Natural killer cell (primary cell): Measurements from ENCODE around the gene OTUD1. TPM values are rescaled to one million over a fixed set of nuclear protein-coding genes. Genes with fewer than 3 reads are reported as not detected.

Experiments
- ATAC-seq, 3 donors: fragments of 150-1000 bp in 2 of 3; fragments of 200-7000 bp in 1 of 3; cut with Tn5 transposase; 1 replicate in 1 of 3; 2 replicates in 2 of 3; pipeline ENCODE4 v1.10.0; 2021; ENCODE audit warnings: mild to moderate bottlenecking in 2 of 3, moderate library complexity in 2 of 3
- DNase-seq, 2 donors: peaks; one replicate each; pipeline versions ENCODE4 v3.0.0 to v3.0.0-alpha.2; 2013 to 2021; ENCODE audit warnings: mixed read lengths in 1 of 2
- H3K27ac ChIP-seq: one replicate; pipeline ENCODE4 v1.5.1; 2013; ENCODE audit warnings: mild to moderate bottlenecking, low read length
- H3K27me3 ChIP-seq: one replicate; pipeline ENCODE4 v1.6.1; 2013; ENCODE audit warnings: low read length; ENCODE audit not compliant: control insufficient read depth, insufficient read depth
- H3K36me3 ChIP-seq: one replicate; pipeline ENCODE4 v1.6.1; 2013; ENCODE audit warnings: low read length; ENCODE audit not compliant: control insufficient read depth, insufficient read depth
- H3K4me1 ChIP-seq: one replicate; pipeline ENCODE4 v1.6.1; 2013; ENCODE audit warnings: low read length; ENCODE audit not compliant: control insufficient read depth, insufficient read depth
- H3K4me3 ChIP-seq: one replicate; pipeline ENCODE4 v1.5.1; 2013; ENCODE audit warnings: low read length
- H3K9me3 ChIP-seq: one replicate; pipeline ENCODE4 v1.6.1; 2013; ENCODE audit warnings: low read length; ENCODE audit not compliant: control insufficient read depth, insufficient read depth
- H3K27ac Mint-ChIP-seq, 2 donors: one replicate each; pipeline ENCODE4 v1.8.0; 2022; ENCODE audit warnings: mild to moderate bottlenecking in 2 of 2, mixed read lengths in 2 of 2, moderate library complexity in 1 of 2
- H3K27me3 Mint-ChIP-seq, 2 donors: one replicate each; pipeline ENCODE4 v1.8.0; 2022; ENCODE audit warnings: low read depth in 2 of 2, mixed read lengths in 2 of 2
- H3K36me3 Mint-ChIP-seq: one replicate; pipeline ENCODE4 v1.8.0; 2022; ENCODE audit warnings: mixed read lengths
- H3K4me1 Mint-ChIP-seq, 2 donors: one replicate each; pipeline ENCODE4 v1.8.0; 2022; ENCODE audit warnings: mixed read lengths in 2 of 2
- H3K4me3 Mint-ChIP-seq: one replicate; pipeline ENCODE4 v1.8.0; 2022; ENCODE audit warnings: mild to moderate bottlenecking, moderate library complexity, mixed read lengths
- H3K9me3 Mint-ChIP-seq, 2 donors: one replicate each; pipeline ENCODE4 v1.8.0; 2022; ENCODE audit warnings: mixed read lengths in 2 of 2
- CTCF ChIP-seq: fragments of 200-600 bp; IDR thresholded peaks from one replicate; pipeline ENCODE4 v1.8.0; 2022; ENCODE audit warnings: antibody characterized with exemption
- WGBS: methylation state at CpG from one replicate; pipeline ENCODE4 v1.1.7; 2013; ENCODE audit warnings: missing lambda C conversion rate; ENCODE audit not compliant: insufficient coverage; 5-methylcytosine and 5-hydroxymethylcytosine counted together
- intact Hi-C: fragments of 100-400 bp; cut with micrococcal nuclease; formaldehyde crosslinking; loops from one replicate; pipeline ENCODE4 v1.14.2; 2022
- total RNA-seq, 4 donors: library from RNA; stranded (reverse); fragments of 120-200 nt in 1 of 4; gene quantifications; one replicate each; pipeline versions ENCODE4 v1.2.3 to v1.2.4, GENCODE V29; 2013 to 2022

OTUD1 gene
- total RNA-seq, 3 donors from 2014 or later (not counting 1 experiment from before 2014, with no cell fraction given), result 24.8 to 49.3 (median 45.5) TPM

- no peak overlapping the region for H3K4me3 Mint-ChIP-seq
- peaks cover 7 to 14% of the 10 kb centered on the region in 2 donors for H3K27me3 Mint-ChIP-seq
- Histone ChIP-seq H3K27ac (no peak overlapping the region), H3K36me3 (no peaks in the 10 kb centered on the region), H3K9me3 (no peaks in the 10 kb centered on the region), H3K27me3 (no peaks in the 10 kb centered on the region), H3K4me1 (no peaks in the 10 kb centered on the region), H3K4me3 (no peak overlapping the region)
- DNase-seq, result no peak
- H3K36me3 Mint-ChIP-seq, result no peaks in the 10 kb centered on the region
- H3K4me1 Mint-ChIP-seq, result no peaks in the 10 kb centered on the region
- WGBS, result no CpG with 5 or more reads among the region's 1 CpG
- intact Hi-C loops, result no loop called here
- TF ChIP-seq CTCF, result no peak
- no peaks in the 10 kb centered on the region for H3K9me3 Mint-ChIP-seq
- no peak overlapping the region for H3K27ac Mint-ChIP-seq
- ATAC-seq, result peak in 1 of 3 donors; percentile 29
These were observed 6.7 kb upstream of the OTUD1 start for GRCh38 chr10:23432166-23432565.

GRCh38 chr10:23432639-23433038, 6.2 kb upstream of the OTUD1 start:
- H3K4me1 ChIP-seq, result no peaks in the 10 kb centered on the region
- no peaks in the 10 kb centered on the region for H3K36me3 ChIP-seq
- no peak overlapping the region for H3K27ac ChIP-seq
- DNase-seq, result no peak
- 91% methylated on average over 3 of the region's 3 CpGs for WGBS
- Mint-ChIP-seq H3K4me1 (peaks cover under 1% of the 10 kb centered on the region in 2 donors), H3K9me3 (no peaks in the 10 kb centered on the region), H3K4me3 (no peak overlapping the region), H3K36me3 (no peaks in the 10 kb centered on the region), H3K27ac (no peak overlapping the region), H3K27me3 (peaks cover 5 to 9% of the 10 kb centered on the region in 2 donors)
- no peak overlapping the region for H3K4me3 ChIP-seq
- TF ChIP-seq CTCF, result no peak
- ATAC-seq, result no peak
- H3K9me3 ChIP-seq, result no peaks in the 10 kb centered on the region
- intact Hi-C loops, result no loop called here
- no peaks in the 10 kb centered on the region for H3K27me3 ChIP-seq

- WGBS, result 40% methylated on average over 1 of the region's 2 CpGs
These were observed 5.2 kb upstream of the OTUD1 start for GRCh38 chr10:23433701-23434100.

More at GRCh38 chr10:23433701-23434100, 5.2 kb upstream of the OTUD1 start:
- Histone ChIP-seq H3K36me3 (no peaks in the 10 kb centered on the region), H3K9me3 (no peaks in the 10 kb centered on the region), H3K27ac (no peak overlapping the region), H3K4me3 (no peak overlapping the region), H3K4me1 (peaks cover 6% of the 10 kb centered on the region), H3K27me3 (no peaks in the 10 kb centered on the region)
- H3K27me3 Mint-ChIP-seq, result peaks cover 0 to 5% of the 10 kb centered on the region in 2 donors
- no peaks in the 10 kb centered on the region for H3K36me3 Mint-ChIP-seq
- TF ChIP-seq CTCF, result no peak
- no peak overlapping the region for H3K4me3 Mint-ChIP-seq
- peaks cover 8% of the 10 kb centered on the region in 2 donors for H3K4me1 Mint-ChIP-seq
- no peaks in the 10 kb centered on the region for H3K9me3 Mint-ChIP-seq
- ATAC-seq (no peak), DNase-seq (no peak)
- no peak overlapping the region for H3K27ac Mint-ChIP-seq
- intact Hi-C loops, result no loop called here
